Activated CD8-positive, alpha-beta memory T cell treated with anti-CD3 and anti-CD28 coated beads, Interleukin-2, amount 50 U/mL, for 1 hour (primary cell): Measurements from ENCODE around the gene CSF3.
"Not testable (repeated sequence)": the region's sequence is repeated elsewhere in the genome, so short reads cannot be mapped to it uniquely, and the experiment has no call there.

Experiments used
- DNase-seq: peaks from one replicate; pipeline ENCODE4 v3.0.0-alpha.2; 2020; ENCODE audit errors: extremely low read depth

The CSF3 gene

GRCh38 chr17:39997543-39997942 is 17.7 kb upstream of the CSF3 start:
- no peak for DNase-seq

GRCh38 chr17:39999067-39999466 is 16.2 kb upstream of the CSF3 start:
- DNase-seq = no peak

- DNase-seq = no peak
Measured at GRCh38 chr17:40000161-40000560, 15.1 kb upstream of the CSF3 start.

GRCh38 chr17:40001335-40001734 is 13.9 kb upstream of the CSF3 start:
- DNase-seq = not testable (repeated sequence)

- DNase-seq = no peak
Measured at GRCh38 chr17:40004072-40004471, 11.2 kb upstream of the CSF3 start.

GRCh38 chr17:40004712-40005111 is 10.5 kb upstream of the CSF3 start:
- no peak for DNase-seq

GRCh38 chr17:40005520-40005919 is 9.7 kb upstream of the CSF3 start:
- no peak for DNase-seq

- DNase-seq = not testable (repeated sequence)
Measured at GRCh38 chr17:40010946-40011500, 4.2 kb upstream of the CSF3 start.

GRCh38 chr17:40012017-40012647 is 3.1 kb upstream of the CSF3 start:
- DNase-seq = not testable (repeated sequence)

- no peak for DNase-seq
Measured at GRCh38 chr17:40014375-40014980, 762 bp upstream of the CSF3 start.

GRCh38 chr17:40015998-40016985 is 1.1 kb downstream of the CSF3 start:
- DNase-seq = no peak

- DNase-seq = no peak
Measured at GRCh38 chr17:40017422-40018080, 2.3 kb downstream of the CSF3 start.

GRCh38 chr17:40018211-40019121 is 3.2 kb downstream of the CSF3 start:
- no peak for DNase-seq

GRCh38 chr17:40019140-40019991 is 4.1 kb downstream of the CSF3 start:
- DNase-seq = no peak

- DNase-seq = no peak
Measured at GRCh38 chr17:40020146-40020545, 4.9 kb downstream of the CSF3 start.

- DNase-seq = no peak
Measured at GRCh38 chr17:40021451-40021971, 6.3 kb downstream of the CSF3 start.

GRCh38 chr17:40022497-40022896 is 7.3 kb downstream of the CSF3 start:
- DNase-seq = no peak

- DNase-seq = no peak
Measured at GRCh38 chr17:40022961-40023541, 7.8 kb downstream of the CSF3 start.
